HepG2 (cell line): ENCODE results near the gene CCDC150. TPM values are rescaled to one million over a fixed set of nuclear protein-coding genes. Genes with fewer than 3 reads are reported as not detected.
A peak's percentile ranks its signal among the peaks of the same experiment; 100 is the strongest.

Experiments used
- ATAC-seq: fragments of 200-7000 bp; cut with Tn5 transposase; 3 replicates; pipeline ENCODE4 v1.9.1; 2020; ENCODE audit warnings: mild to moderate bottlenecking, moderate library complexity
- Bru-seq: library from RNA; stranded (reverse); fragments of 400-500 nt; gene quantifications from one replicate; lab custom pipeline; 2021; lab: Mats Ljungman, UMichigan
- BruChase-seq, 2 experiments: library from RNA; stranded (reverse); fragments of 400-500 nt; gene quantifications; one replicate each; lab custom pipeline; 2021; lab: Mats Ljungman, UMichigan
- BruUV-seq: library from RNA; stranded (reverse); fragments of 400-500 nt; replicated peaks from 2 replicates; lab custom pipeline; 2021; lab: Mats Ljungman, UMichigan
- CTCF ChIA-PET: fragments of 300-600 bp; formaldehyde crosslinking; extraction: SDS; loops from one replicate; lab custom pipeline; 2021; ENCODE audit warnings: low total read pairs, inconsistent platforms, low intra/inter-chr PET ratio; lab: Yijun Ruan, JAX
- POLR2A ChIA-PET: fragments of 350-600 bp; sonication (Branson Sonifier 250); formaldehyde crosslinking; loops from one replicate; lab custom pipeline; 2020; ENCODE audit warnings: antibody characterized with exemption, inconsistent platforms; lab: Yijun Ruan, JAX
- DNase-seq: peaks from one replicate; pipeline ENCODE4 v3.0.0-alpha.2; 2015; ENCODE audit warnings: low spot score
- FAIRE-seq: peaks from 3 replicates; lab custom pipeline; 2011; peaks lifted over from hg19 to GRCh38; lab: Jason Lieb, UNC
- H2AFZ ChIP-seq: one replicate; pipeline ENCODE4 v1.6.1; 2011; ENCODE audit warnings: low read length, inconsistent platforms
- H3K27ac ChIP-seq: fragments of 300-600 bp; 3 replicates; pipeline ENCODE4 v1.8.0; 2011; ENCODE audit warnings: mixed run types, mild to moderate bottlenecking, mixed read lengths, low read length, inconsistent platforms; ENCODE audit not compliant: insufficient read depth; ENCODE audit errors: extremely low read length
- H3K27me3 ChIP-seq, 2 experiments: fragments of 200-600 bp in 1 of 2; 2 replicates in 1 of 2; 3 replicates in 1 of 2; pipeline versions ENCODE4 v1.6.0 to v1.8.0; 2011; ENCODE audit warnings: low read length in 2 of 2, mild to moderate bottlenecking in 2 of 2, moderate library complexity in 2 of 2, inconsistent platforms in 1 of 2; ENCODE audit not compliant: insufficient read depth in 2 of 2, control insufficient read depth in 1 of 2
- H3K36me3 ChIP-seq, 2 experiments: fragments of 200-600 bp in 1 of 2; replicated peaks in 1 of 2; 2 replicates in 1 of 2; 3 replicates in 1 of 2; pipeline versions ENCODE4 v1.5.1 to v1.8.0; 2011; ENCODE audit warnings: low read length in 2 of 2, inconsistent platforms in 1 of 2; ENCODE audit not compliant: insufficient read depth in 2 of 2, control insufficient read depth in 1 of 2
- H3K4me1 ChIP-seq: 2 replicates; pipeline ENCODE4 v1.5.1; 2012; ENCODE audit warnings: low read length, inconsistent platforms; ENCODE audit not compliant: insufficient read depth
- H3K4me2 ChIP-seq: 2 replicates; pipeline ENCODE4 v1.6.0; 2011; ENCODE audit warnings: low read depth, low read length, inconsistent platforms
- H3K4me3 ChIP-seq, 3 experiments: fragments of 200-600 bp in 1 of 3; sonication (generic), shearing (Covaris generic) in 1 of 3; replicated peaks in 1 of 3; 2 replicates each; pipeline ENCODE4 v1.5.1; 2011 to 2016; ENCODE audit warnings: low read length in 3 of 3, inconsistent platforms in 2 of 3, low read depth in 2 of 3, mild to moderate bottlenecking in 2 of 3, control low read depth in 1 of 3, mixed read lengths in 1 of 3; ENCODE audit not compliant: insufficient read depth in 1 of 3
- H3K79me2 ChIP-seq: one replicate; pipeline ENCODE4 v1.6.1; 2011; ENCODE audit warnings: low read length, inconsistent platforms; ENCODE audit not compliant: insufficient read depth
- H3K9ac ChIP-seq: 2 replicates; pipeline ENCODE4 v1.6.0; 2011; ENCODE audit warnings: mild to moderate bottlenecking, low read depth, low read length, inconsistent platforms; ENCODE audit not compliant: insufficient read depth
- H3K9me3 ChIP-seq: 2 replicates; pipeline ENCODE4 v1.5.1; 2012; ENCODE audit warnings: mild to moderate bottlenecking, low read length
- H4K20me1 ChIP-seq: 2 replicates; pipeline ENCODE4 v1.6.0; 2011; ENCODE audit warnings: inconsistent platforms, mild to moderate bottlenecking, low read length, moderate library complexity; ENCODE audit not compliant: insufficient read depth
- ERF ChIP-seq: IDR thresholded peaks from 2 replicates; pipeline ENCODE4 v1.6.1; 2018; ENCODE audit warnings: missing biosample characterization, missing genetic modification reagents
- GRHL1 ChIP-seq: sonication (generic); formaldehyde crosslinking; conservative IDR thresholded peaks from 2 replicates; pipeline ENCODE4 v1.8.0; 2022; ENCODE audit warnings: missing genetic modification reagents
- HES4 ChIP-seq: sonication (generic); formaldehyde crosslinking; IDR thresholded peaks from 2 replicates; pipeline ENCODE4 v1.9.0; 2021; ENCODE audit warnings: mild to moderate bottlenecking, missing genetic modification reagents, borderline replicate concordance
- HNF4G ChIP-seq, 2 experiments: sonication (generic) in 1 of 2; formaldehyde crosslinking in 1 of 2; IDR thresholded peaks; 2 replicates each; pipeline versions ENCODE4 v1.4.0 to v1.6.1; 2011 to 2020; ENCODE audit warnings: borderline replicate concordance in 2 of 2, low read depth in 2 of 2, mild to moderate bottlenecking in 2 of 2, low read length in 1 of 2, missing genetic modification reagents in 1 of 2, moderate library complexity in 1 of 2
- TRAFD1 ChIP-seq: sonication (generic); formaldehyde crosslinking; IDR thresholded peaks from 2 replicates; pipeline ENCODE4 v1.5.1; 2020; ENCODE audit warnings: missing genetic modification reagents, mild to moderate bottlenecking, borderline replicate concordance
- XBP1 ChIP-seq: sonication (generic); formaldehyde crosslinking; IDR thresholded peaks from 2 replicates; pipeline ENCODE4 v1.5.0; 2020; ENCODE audit warnings: missing genetic modification reagents
- ZBED4 ChIP-seq: sonication (generic); formaldehyde crosslinking; IDR thresholded peaks from 2 replicates; pipeline ENCODE4 v1.4.0; 2020; ENCODE audit warnings: missing genetic modification reagents, borderline replicate concordance
- WGBS: methylation state at CpG from one replicate; pipeline ENCODE4 v1.1.6; 2017; ENCODE audit warnings: low lambda C conversion rate; 5-methylcytosine and 5-hydroxymethylcytosine counted together
- in situ Hi-C: cut with HindIII; loops from 2 replicates; pipeline ENCODE4 v1.10.0; 2017; ENCODE audit warnings: low pct_unique_long_range_greater_than_20kb; ENCODE audit not compliant: extremely low pct_ligation_motif_present
- intact Hi-C: fragments of 100-400 bp; cut with micrococcal nuclease; formaldehyde crosslinking; loops from one replicate; pipeline ENCODE4 v1.10.0; 2022; ENCODE audit not compliant: unreplicated experiment
- long read RNA-seq, 2 experiments: library from RNA in 1 of 2; library from polyadenylated mRNA in 1 of 2; stranded (forward) in 1 of 2; unstranded in 1 of 2; transcript quantifications; one replicate each; pipeline ENCODE4 v2.0.0, GENCODE V29; 2019 to 2022
- polyA minus RNA-seq, 3 experiments: library from RNA; depleted of rRNA, polyadenylated mRNA; stranded (reverse); fragments of >200 nt; gene quantifications; 2 replicates each; pipeline ENCODE4 v1.2.3, GENCODE V29; 2011; ENCODE audit warnings: low replicate concordance in 1 of 3
- polyA plus RNA-seq, 8 experiments: library from polyadenylated mRNA; depleted of rRNA in 3 of 8; stranded (reverse) in 7 of 8; unstranded in 1 of 8; fragments of >200 nt; fragmentation: Illumina TruSeq in 4 of 8; extraction: Trizol in 4 of 8; gene quantifications; 2 replicates each; pipeline versions ENCODE4 v1.2.1 to v1.2.3, GENCODE V29; 2011 to 2016; ENCODE audit warnings: low read depth in 4 of 8, missing spikeins in 1 of 8, mixed read lengths in 1 of 8; ENCODE audit not compliant: insufficient read depth in 1 of 8
- total RNA-seq, 5 experiments: library from RNA; depleted of rRNA; stranded (reverse); fragments of >200 nt; fragmentation: Illumina TruSeq; extraction: Trizol; gene quantifications; 2 replicates each; pipeline ENCODE4 v1.2.3, GENCODE V29; 2016; ENCODE audit warnings: low read depth in 1 of 5

The CCDC150 gene
- total RNA-seq (2016; rRNA removed; fragmentation: Illumina TruSeq; extraction: Trizol) (9.1 and 32.6 TPM in 2 replicates), polyA plus RNA-seq (2011; rRNA removed) (10.2 and 14.9 TPM in 2 replicates), polyA minus RNA-seq (2011; rRNA and poly(A)+ RNA removed; ENCODE audit: low replicate concordance) (4.6 and 8.0 TPM in 2 replicates), Bru-seq, nascent RNA (percentile 48 among the genes with signal in this experiment), BruChase-seq, experiment 1, labeled RNA remaining after a 6-hour chase (percentile 48 among the genes with signal in this experiment), BruChase-seq, experiment 2, labeled RNA remaining after a 2-hour chase (percentile 51 among the genes with signal in this experiment)
- total RNA-seq (2016; cell fraction: cytosol; rRNA removed; fragmentation: Illumina TruSeq; extraction: Trizol; ENCODE audit: low read depth), result 22.5 and 30.6 TPM in 2 replicates
- total RNA-seq (2016; cell fraction: insoluble cytoplasmic fraction; rRNA removed; fragmentation: Illumina TruSeq; extraction: Trizol), result 9.9 and 25.9 TPM in 2 replicates
- 11.8 and 12.1 TPM in 2 replicates for total RNA-seq (2016; cell fraction: membrane; rRNA removed; fragmentation: Illumina TruSeq; extraction: Trizol)
- 77.0 and 86.0 TPM in 2 replicates for total RNA-seq (2016; cell fraction: nucleus; rRNA removed; fragmentation: Illumina TruSeq; extraction: Trizol)
- polyA plus RNA-seq (2011; cell fraction: cytosol; rRNA removed), result 1.2 and 1.3 TPM in 2 replicates
- 48.3 and 49.7 TPM in 2 replicates for polyA plus RNA-seq (2011; cell fraction: nucleus; rRNA removed)
- 5.8 and 13.7 TPM in 2 replicates for polyA plus RNA-seq (2012)
- polyA plus RNA-seq (2016; cell fraction: cytosol; fragmentation: Illumina TruSeq; extraction: Trizol; ENCODE audit: low read depth), result 1.1 and 1.8 TPM in 2 replicates
- polyA plus RNA-seq (2016; cell fraction: insoluble cytoplasmic fraction; fragmentation: Illumina TruSeq; extraction: Trizol; ENCODE audit: low read depth), result 7.3 and 7.7 TPM in 2 replicates
- 2.2 and 2.5 TPM in 2 replicates for polyA plus RNA-seq (2016; cell fraction: membrane; fragmentation: Illumina TruSeq; extraction: Trizol; ENCODE audit: low read depth)
- polyA plus RNA-seq (2016; cell fraction: nucleus; fragmentation: Illumina TruSeq; extraction: Trizol; ENCODE audit: insufficient read depth, low read depth), result 87.9 and 102 TPM in 2 replicates
- 2.0 and 2.3 TPM in 2 replicates for polyA minus RNA-seq (2011; cell fraction: cytosol; rRNA and poly(A)+ RNA removed)
- 85.5 and 85.6 TPM in 2 replicates for polyA minus RNA-seq (2011; cell fraction: nucleus; rRNA and poly(A)+ RNA removed)
- long read RNA-seq, experiment 1, partial matches to known transcripts, result 1 of 3 reads
- long read RNA-seq, experiment 1, other reads (novel, unspliced or antisense), result 2 of 3 reads
- long read RNA-seq, experiment 2, partial matches to known transcripts, result 1 of 3 reads
- long read RNA-seq, experiment 2, other reads (novel, unspliced or antisense), result 2 of 3 reads

- intact Hi-C loops, result loop anchor here (2.0 to 5.0 kb wide), 5 partner anchors 47 to 657 kb away; partner anchors contain the start of genes GTF3C3, HECW2 and PGAP1
- Histone ChIP-seq H3K9me3 (no peaks in the 10 kb centered on the region), H3K9ac (peak within 1 kb of the TSS; percentile 71), H4K20me1 (no peaks in the 10 kb centered on the region), H3K4me2 (peak within 1 kb of the TSS; percentile 78), H3K27ac (peak within 1 kb of the TSS; percentile 73), H2AFZ (peak within 1 kb of the TSS; percentile 98), H3K79me2 (peaks cover 8% of the 10 kb centered on the region), H3K4me3 (peak within 1 kb of the TSS; percentile 75 to 91 (median 77)), H3K27me3 (no peaks in the 10 kb centered on the region), H3K4me1 (peaks cover 23% of the 10 kb centered on the region), H3K36me3 (no peaks in the 10 kb centered on the region; a peak in 1 of 5 replicates)
- in situ Hi-C loops, result no loop called here
- ATAC-seq (peak; percentile 99), DNase-seq (peak; percentile 94), FAIRE-seq (peak; percentile 79)
- BruUV-seq, result no TSS peak
- POLR2A ChIA-PET, result interaction anchor here (1.0 to 1.3 kb wide), 3 partner anchors 80 to 160 kb away, joined by 3 to 9 read pairs (median 3); partner anchors contain the start of gene GTF3C3
- CTCF ChIA-PET, result no interaction called here
- WGBS, result 6% methylated on average over 30 of the region's 53 CpGs
- TF ChIP-seq TRAFD1 (CRISPR knock-in tag), result peak; percentile 46; the same call in 1 of the 2 replicates
- no peak for TF ChIP-seq XBP1 (CRISPR knock-in tag)
- TF ChIP-seq HNF4G (IDR thresholded peaks at IDR 0.05; ENCODE audit: borderline replicate concordance, low read depth, low read length), result peak; percentile 8; the same call in 1 of the 2 replicates
- TF ChIP-seq HNF4G (CRISPR knock-in tag; IDR thresholded peaks at IDR 0.05; ENCODE audit: borderline replicate concordance, low read depth), result peak; percentile 60
- peak; percentile 96 for TF ChIP-seq ERF
- no peak for TF ChIP-seq HES4
- TF ChIP-seq GRHL1 (CRISPR knock-in tag), result no peak
- peak; percentile 73; the same call in 1 of the 2 replicates for TF ChIP-seq ZBED4 (CRISPR knock-in tag)
These were observed at the start of gene CCDC150 for GRCh38 chr2:196639180-196640030. CCDC150 (plus strand) TSS chr2:196639715; CDS start chr2:196639767, 52 bp downstream.
